Ishikawa (cell line): ENCODE measurements around the gene KRT33B.

Experiments used
- CEBPB ChIP-seq: IDR thresholded peaks from 2 replicates; pipeline ENCODE4 v1.6.1; 2012
- CREB1 ChIP-seq: IDR thresholded peaks from 2 replicates; pipeline ENCODE4 v1.6.1; 2012; ENCODE audit warnings: low read depth
- EGR1 ChIP-seq: IDR thresholded peaks from 2 replicates; pipeline ENCODE4 v1.6.1; 2012
- EP300 ChIP-seq: IDR thresholded peaks from 2 replicates; pipeline ENCODE4 v1.6.1; 2012; ENCODE audit warnings: borderline replicate concordance
- FOXM1 ChIP-seq: IDR thresholded peaks from 2 replicates; pipeline ENCODE4 v1.6.1; 2012; ENCODE audit warnings: low read depth, borderline replicate concordance
- MAX ChIP-seq: IDR thresholded peaks from 2 replicates; pipeline ENCODE4 v1.6.1; 2012
- NFIC ChIP-seq: IDR thresholded peaks from 2 replicates; pipeline ENCODE4 v1.6.1; 2012
- RAD21 ChIP-seq: IDR thresholded peaks from 2 replicates; pipeline ENCODE4 v1.6.1; 2012; ENCODE audit warnings: low read depth
- REST ChIP-seq: IDR thresholded peaks from 2 replicates; pipeline ENCODE4 v1.6.1; 2012; ENCODE audit warnings: low read depth, mild to moderate bottlenecking
- TAF1 ChIP-seq: IDR thresholded peaks from 2 replicates; pipeline ENCODE4 v1.6.1; 2012; ENCODE audit warnings: low read depth, mild to moderate bottlenecking
- TCF12 ChIP-seq: IDR thresholded peaks from 2 replicates; pipeline ENCODE4 v1.6.1; 2012; ENCODE audit warnings: low read depth
- TEAD4 ChIP-seq: IDR thresholded peaks from 2 replicates; pipeline ENCODE4 v1.6.1; 2012
- USF1 ChIP-seq: IDR thresholded peaks from 2 replicates; pipeline ENCODE4 v1.6.1; 2012
- YY1 ChIP-seq: IDR thresholded peaks from 2 replicates; pipeline ENCODE4 v1.6.1; 2012; ENCODE audit warnings: low read depth
- ZBTB7A ChIP-seq: IDR thresholded peaks from 2 replicates; pipeline ENCODE4 v1.6.1; 2012; ENCODE audit warnings: low read depth

Gene KRT33B

GRCh38 chr17:41325126-41325525 lies 44.5 kb downstream of the KRT33B start:
- TF ChIP-seq REST, result no peak
- TF ChIP-seq CEBPB, result no peak
- TF ChIP-seq FOXM1, result no peak
- no peak for TF ChIP-seq ZBTB7A
- TF ChIP-seq NFIC, result no peak
- no peak for TF ChIP-seq RAD21
- TF ChIP-seq CREB1, result no peak
- TF ChIP-seq TCF12, result no peak

GRCh38 chr17:41324180-41325075 lies 45.2 kb downstream of the KRT33B start:
- TF ChIP-seq TEAD4, result no peak
- peak; percentile 47 for TF ChIP-seq RAD21

- TF ChIP-seq REST (no peak), RAD21 (no peak), FOXM1 (no peak)
Measured at GRCh38 chr17:41322903-41323895, 46.4 kb downstream of the KRT33B start.

- TF ChIP-seq TAF1 (no peak), TEAD4 (no peak), MAX (no peak), TCF12 (no peak), RAD21 (peak; percentile 69), FOXM1 (no peak), EP300 (no peak)
Measured at GRCh38 chr17:41322094-41322902, 47.3 kb downstream of the KRT33B start.

GRCh38 chr17:41318231-41318630 lies 51.4 kb downstream of the KRT33B start:
- TF ChIP-seq ZBTB7A (no peak), EGR1 (no peak), MAX (no peak), TCF12 (no peak), CEBPB (no peak), RAD21 (no peak), REST (no peak), EP300 (no peak), CREB1 (no peak), YY1 (no peak), FOXM1 (no peak), NFIC (no peak), TAF1 (no peak), TEAD4 (no peak), USF1 (no peak)
